ENCODE measurements around the gene LMOD2.
"Not testable (repeated sequence)": the region's sequence is repeated elsewhere in the genome, so short reads cannot be mapped to it uniquely, and the experiment has no call there.

The LMOD2 gene

DNA sequence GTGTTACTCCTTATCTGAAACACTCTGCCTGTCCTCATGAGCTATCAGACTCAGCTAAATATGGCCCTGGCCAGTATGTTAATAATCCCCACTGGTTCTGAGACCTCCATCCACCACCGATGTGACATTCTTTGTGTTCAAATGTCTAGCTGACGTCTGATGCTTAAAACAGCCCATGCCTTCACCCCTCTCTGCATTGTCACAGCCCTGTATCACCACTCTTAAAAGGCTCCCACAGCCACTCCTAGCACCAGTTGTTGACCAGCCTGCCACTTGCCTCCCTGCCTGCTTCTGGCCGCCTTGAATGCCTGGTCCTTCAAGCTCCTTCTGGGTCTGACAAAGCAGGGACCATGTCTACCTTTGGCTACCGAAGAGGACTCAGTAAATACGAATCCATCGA lies at the start of gene LMOD2:
Gene LMOD2, plus strand, starts transcription at position 253 of the 400 bp plus-strand sequence. Its CDS starts 98 bp downstream, at position 351.
- no peak for DNase-seq

- no peak for DNase-seq
Measured at GRCh38 chr7:123607423-123607975, 48.2 kb upstream of the LMOD2 start.

GRCh38 chr7:123608991-123609882 lies 46.4 kb upstream of the LMOD2 start:
- no peak for DNase-seq

DNA sequence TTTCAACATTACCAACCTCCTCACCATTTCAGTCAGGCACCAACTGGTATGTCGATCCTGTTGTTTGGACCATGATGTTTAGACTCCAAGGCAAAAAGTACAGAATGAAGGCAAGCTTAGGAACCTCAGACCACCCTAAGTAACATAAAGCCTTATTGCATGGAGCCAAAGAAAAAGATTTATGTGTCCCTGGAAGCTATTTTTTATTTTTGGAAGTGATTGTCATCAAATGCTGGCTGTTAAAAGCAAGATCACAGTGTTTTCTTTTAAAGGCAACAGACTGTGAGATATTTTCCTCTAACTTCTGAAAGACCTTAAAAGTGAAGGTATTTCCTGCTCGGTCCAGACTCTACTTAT lies 45.8 kb upstream of the LMOD2 start:
- no peak for DNase-seq

DNA sequence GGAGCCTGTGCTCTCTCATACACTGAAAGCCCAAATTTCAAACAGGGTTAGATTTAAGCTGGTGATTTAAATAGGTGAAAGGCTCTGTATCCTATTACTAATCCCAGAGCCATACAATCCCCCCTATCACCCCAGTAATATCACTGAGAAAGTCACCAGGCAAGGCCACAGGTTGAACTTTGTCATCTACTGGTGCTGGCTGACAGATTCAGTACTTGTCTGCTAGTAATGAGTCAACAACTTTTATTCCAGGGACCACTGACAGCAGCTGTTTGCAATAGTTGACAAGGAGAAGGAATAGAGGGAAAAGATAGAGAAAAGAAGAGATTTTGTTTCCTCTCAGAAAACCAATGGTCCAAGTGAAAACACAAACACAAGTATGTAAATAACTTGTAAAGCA lies 43.6 kb upstream of the LMOD2 start:
- DNase-seq: no peak

GRCh38 chr7:123615344-123615743 lies 40.3 kb upstream of the LMOD2 start:
- DNase-seq: no peak

DNA sequence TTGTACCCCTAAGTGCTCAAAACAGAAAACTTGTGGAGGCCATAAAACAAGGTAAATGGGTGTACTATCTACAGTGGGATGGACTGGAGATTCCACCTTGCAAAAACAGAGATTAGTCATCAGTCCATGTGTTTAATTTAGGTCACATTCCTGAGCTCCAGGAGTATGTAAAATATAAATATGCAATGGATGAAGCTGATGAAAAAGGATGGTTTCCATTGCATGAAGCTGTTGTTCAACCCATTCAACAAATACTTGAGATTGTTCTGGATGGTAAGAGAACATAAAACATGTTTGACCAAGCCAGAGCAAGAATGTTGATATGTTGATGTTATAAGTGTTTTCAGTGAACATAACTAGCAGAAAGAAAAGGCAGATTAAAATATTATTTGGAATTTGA lies 39.4 kb upstream of the LMOD2 start:
- no peak for DNase-seq

DNA sequence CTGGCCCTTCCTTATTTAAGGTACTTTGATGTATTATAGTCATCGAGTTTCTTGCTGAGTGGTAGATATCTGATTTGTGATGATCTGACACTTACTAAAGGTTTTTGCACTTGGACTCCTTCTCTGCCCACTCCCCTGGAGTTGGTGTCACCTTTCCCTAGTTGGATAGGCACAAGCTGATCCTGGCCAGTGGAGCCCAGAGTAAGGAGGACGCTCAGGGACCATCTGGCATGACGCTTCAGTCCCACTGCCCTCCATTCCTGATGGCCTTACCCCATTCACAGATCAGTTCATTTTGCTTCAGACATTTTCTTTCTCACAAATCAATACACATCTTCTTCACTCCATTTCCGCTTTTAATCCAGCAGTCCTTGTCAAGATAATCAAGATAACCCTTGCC lies 34.0 kb upstream of the LMOD2 start:
- DNase-seq: no peak

DNA sequence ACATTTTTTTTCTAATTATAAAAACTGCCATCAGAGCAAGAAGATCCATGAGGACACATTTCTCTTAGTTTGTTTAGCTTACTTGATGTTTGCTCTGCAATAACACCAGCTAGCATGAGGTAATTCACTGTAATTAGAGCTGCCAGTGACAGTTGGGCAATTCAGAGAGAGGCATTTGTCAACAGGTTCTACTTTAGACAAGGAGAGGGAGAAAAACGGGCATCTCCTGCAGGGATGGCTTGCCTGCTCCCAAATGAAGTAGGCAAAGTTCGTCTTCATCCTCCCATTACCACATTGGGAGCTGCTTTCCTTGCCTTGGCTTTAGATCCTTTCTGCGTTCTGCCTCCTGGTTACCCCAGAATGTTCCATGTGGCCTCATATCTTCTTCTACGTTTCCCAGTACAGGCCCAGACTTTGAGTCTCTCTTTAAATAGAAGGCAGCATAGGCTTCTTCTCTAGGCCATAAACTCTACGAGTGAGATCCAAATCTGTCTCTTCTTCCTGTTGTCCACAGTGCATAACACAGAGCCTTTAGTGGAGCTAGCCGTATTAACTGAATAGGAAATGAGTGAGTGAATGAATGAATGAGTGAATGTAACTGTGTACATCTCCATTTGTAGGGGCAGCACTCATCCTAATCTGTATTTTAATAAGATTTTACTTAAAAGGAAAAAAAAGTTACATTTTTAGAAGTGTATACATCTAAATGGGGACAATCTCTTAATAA lies 32.8 kb upstream of the LMOD2 start:
- no peak for DNase-seq

DNA sequence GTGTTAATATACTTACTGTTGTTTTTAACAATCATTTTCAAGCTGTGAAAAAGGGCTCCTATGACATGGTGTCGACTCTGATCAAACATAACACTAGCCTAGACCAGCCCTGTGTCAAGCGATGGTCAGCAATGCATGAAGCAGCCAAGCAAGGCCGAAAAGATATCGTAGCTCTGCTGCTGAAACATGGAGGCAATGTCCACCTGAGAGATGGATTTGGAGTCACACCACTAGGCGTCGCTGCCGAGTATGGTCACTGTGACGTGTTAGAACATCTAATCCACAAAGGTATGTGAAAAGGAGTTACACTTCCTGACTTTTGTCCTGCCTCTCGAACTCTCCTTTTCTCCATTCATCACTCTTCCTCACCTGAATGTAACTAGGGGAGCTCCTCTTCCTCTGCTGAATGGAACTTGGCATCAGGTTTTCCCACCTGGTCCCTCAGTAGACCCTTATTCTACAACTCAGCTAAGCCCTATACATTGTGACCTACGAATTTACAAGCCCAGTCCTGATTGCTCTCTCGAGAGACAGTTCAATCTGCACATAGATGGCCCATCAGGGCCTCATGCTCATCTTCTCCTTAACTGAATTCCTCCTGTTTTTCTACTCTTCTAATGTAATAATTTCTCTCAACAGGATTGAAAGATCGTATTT lies 31.0 kb upstream of the LMOD2 start:
- DNase-seq: no peak

DNA sequence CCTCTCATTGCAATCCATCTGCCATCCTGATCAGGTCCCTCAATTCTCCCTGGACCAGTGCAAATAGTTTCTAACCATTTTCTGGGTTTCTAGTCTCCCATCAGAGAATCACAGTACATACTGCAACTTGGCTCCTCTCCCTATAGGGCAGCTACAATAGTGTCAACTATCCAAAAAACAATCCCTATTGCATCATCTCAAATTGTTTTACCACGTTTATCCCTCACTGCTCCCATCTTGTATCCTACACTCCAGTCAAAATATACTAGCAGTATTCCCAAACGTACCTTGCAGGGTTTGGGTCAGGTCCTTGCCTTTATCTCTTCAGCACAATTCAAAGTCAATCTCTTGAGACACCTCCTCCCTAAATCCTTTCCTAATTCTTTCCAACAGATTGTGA lies 30.4 kb upstream of the LMOD2 start:
- no peak for DNase-seq

DNA sequence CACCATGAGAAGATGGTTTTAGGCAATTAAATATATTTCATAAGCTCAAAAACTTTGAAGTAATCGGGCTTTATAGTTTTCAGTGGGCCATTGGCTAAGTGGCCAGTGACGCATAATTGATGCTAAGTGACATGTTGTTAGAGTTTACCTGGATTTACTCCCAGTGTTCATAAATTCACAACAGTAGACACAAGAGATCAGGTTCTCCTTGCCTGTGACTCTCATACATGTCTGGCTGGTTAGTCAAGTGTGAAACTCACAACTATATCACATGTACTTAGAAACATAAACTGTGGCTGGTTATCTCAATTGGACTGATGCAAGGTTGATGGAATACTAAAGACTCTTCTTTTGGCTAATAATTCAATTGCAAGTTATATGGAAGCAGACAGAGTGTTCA lies 27.8 kb upstream of the LMOD2 start:
- no peak for DNase-seq

- DNase-seq: no peak
Measured at GRCh38 chr7:123628829-123629228, 26.8 kb upstream of the LMOD2 start.

DNA sequence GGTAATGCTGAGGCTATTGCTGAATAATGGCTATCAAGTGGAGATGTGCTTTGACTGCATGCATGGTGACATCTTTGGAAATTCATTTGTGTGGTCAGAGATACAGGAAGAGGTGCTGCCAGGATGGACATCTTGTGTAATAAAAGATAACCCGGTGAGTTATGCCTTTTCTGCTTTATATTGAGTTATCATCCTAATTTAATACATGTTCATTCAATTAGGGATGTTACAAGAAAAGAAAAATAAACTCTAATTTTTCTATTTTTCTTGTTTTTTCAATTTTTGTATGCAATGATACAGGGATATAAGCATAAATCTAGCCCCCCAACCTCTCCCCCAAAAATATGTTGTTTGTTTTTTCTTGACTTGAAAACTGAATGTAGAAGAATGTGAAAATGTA lies 26.4 kb upstream of the LMOD2 start:
- DNase-seq: no peak

DNA sequence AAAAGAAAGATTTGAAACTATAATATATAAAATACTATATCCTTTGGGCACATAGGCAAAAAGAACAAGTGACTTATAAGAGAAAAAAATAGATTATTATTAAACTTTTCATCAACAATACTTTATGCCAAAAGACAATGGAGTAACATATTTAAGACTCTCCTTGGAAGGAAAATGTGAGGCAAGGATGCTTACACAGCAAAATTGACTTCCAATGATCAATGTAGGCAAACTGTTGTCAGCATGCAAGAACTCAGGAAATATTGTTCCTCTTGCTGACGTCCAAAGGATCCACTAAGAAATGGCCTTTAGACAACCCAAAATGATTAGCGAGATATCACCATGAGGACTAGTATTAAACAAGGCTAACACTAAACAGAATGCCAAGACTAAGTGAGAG lies 22.9 kb upstream of the LMOD2 start:
- DNase-seq: no peak

DNA sequence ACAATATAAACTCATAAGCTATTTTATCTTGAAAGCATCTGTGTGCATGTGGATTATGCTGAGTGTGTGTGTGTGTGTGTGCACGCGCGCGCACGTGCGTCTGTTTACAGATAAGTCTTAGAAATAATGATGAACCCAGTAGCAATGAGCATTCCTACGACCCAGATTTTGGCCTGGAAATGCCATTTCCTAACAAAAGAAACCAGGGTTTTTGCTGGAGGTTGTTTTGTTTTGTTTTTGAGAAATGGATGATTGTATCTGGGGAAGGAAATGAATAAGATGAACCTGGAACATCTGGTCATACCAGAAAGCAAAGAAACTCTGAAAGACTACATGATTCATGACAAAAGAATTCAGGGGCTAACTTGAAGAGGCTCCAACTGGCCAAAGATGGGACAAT lies 22.1 kb upstream of the LMOD2 start:
- DNase-seq: no peak

DNA sequence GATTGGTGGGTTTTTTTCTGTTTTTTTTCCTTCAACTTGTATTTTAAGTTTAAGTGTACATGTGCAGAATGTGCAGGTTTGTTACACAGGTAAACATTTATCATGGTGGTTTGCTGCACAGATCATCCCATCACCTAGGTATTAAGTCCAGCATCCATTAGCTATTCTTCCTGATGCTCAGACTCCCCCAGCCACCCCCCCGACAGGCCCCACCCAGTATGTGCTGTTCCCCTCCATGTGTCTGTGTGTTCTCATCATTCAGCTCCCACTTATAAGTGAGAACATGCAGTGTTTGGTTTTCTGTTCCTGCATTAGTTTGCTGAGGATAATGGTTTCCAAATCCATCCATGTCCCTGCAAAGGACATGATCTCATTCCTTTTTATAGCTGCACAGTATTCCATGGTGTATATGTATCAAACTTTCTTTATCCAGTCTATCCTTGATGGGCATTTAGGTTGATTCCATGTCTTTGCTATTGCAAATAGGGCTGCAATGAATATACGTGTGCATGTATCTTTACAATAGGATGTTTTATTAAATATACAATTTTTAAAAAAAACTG lies 21.6 kb upstream of the LMOD2 start:
- DNase-seq: not testable (repeated sequence)

DNA sequence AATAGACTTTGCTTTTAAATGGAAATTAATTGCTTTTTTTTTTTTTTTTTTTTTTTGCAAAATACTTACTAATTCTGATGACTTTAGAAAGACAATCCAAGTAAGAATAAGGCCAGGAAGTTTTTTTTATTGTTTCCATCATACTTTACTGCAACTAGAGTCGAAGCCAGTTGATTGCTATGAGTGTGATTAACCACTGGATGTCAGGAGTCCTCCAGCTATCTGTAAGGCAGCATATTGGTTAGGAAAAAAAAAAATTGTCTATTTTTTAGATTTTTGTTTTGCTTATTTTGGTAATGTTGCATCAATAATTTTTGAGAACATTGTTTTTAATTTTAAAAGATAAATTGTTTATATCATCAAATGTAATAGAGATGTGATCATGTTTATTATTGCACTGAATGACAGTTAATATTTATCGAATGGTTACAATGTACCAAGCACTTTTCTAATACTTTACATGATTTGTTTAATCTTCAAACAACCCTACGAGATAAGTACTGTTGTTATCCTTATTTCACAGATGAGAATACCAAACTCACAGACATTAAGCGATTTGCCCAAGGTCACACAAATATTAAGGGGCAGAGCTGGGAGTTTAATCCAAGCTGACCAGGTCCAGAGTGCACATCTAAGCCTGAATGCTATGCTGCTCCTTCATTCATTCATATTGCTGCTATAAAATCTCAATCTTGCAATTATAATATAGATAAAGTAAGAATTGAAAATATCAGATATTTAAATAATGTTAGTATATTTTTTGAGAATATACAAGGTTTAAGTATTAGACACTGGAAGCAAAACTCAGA lies 19.9 kb upstream of the LMOD2 start:
- DNase-seq: no peak

DNA sequence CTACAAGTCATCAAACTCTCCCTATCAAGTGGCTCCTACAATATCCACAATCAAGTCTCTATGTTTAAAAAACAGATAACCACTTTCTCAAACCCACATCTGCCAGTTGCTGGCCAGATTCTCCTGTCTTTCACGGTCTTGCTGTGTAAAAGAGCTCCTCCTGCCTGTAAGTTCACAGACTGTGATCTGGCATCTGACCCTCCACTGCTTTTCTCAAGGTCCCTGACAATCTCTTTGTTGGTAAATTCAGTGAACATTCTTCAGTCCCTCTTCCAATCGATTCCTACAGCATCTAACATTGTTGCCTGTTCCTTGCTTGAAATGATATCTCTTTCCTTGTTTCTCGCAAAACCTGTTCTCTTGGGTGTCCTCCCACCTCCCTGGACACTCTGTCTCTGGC lies 18.5 kb upstream of the LMOD2 start:
- DNase-seq: no peak

- no peak for DNase-seq
Measured at GRCh38 chr7:123637878-123638277, 17.8 kb upstream of the LMOD2 start.

GRCh38 chr7:123639631-123640030 lies 16.0 kb upstream of the LMOD2 start:
- DNase-seq: no peak

GRCh38 chr7:123640583-123640982 lies 15.1 kb upstream of the LMOD2 start:
- DNase-seq: no peak
